Neural progenitor cell (in vitro differentiated cells): Measurements from ENCODE around the gene MYD88.

ENCODE experiments used
- EZH2 ChIP-seq: fragments of 200-600 bp; sonication (generic); IDR thresholded peaks from 2 replicates; pipeline ENCODE4 v1.6.1; 2017; ENCODE audit warnings: antibody characterized with exemption, mild to moderate bottlenecking, moderate library complexity
- TF ChIP-seq, protein P1 (sequence below): fragments of 200-600 bp; sonication (generic); IDR thresholded peaks from 2 replicates; pipeline ENCODE4 v1.5.1; 2017; ENCODE audit warnings: antibody characterized with exemption, mild to moderate bottlenecking

DNA sequence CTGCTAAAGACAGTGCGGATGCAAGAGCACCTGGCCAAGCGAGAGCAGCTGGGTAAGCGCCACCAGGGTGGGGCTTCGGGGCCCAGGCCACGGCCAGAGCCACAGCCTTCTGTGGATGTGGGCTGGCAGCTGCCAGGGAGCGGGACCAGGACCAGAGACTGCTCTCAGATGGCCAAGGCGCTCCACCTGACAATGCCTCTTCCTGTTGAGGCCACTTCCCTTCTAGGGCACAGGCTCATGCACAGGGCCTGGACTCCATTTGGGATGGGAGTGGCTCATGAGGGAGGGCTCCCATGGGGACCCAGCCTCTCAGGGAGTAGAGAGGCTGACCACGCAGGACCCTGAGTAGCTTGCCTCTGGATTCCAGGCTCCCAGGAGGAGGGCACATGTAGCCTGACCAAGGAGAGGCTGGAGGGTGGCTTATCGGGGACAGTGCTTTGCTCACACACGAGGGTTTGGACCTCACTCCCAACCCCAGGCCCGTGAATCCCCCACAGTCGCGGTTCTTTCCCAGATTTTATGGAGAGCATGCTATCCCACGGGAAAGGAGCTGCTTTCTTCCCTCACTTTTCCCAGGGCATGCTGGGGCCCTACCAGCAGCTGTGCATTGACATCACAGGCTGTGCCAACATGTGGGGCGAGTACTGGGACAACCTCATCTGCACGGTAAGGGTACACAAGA lies 26.6 kb upstream of the MYD88 start:
- TF ChIP-seq, protein P1, sequence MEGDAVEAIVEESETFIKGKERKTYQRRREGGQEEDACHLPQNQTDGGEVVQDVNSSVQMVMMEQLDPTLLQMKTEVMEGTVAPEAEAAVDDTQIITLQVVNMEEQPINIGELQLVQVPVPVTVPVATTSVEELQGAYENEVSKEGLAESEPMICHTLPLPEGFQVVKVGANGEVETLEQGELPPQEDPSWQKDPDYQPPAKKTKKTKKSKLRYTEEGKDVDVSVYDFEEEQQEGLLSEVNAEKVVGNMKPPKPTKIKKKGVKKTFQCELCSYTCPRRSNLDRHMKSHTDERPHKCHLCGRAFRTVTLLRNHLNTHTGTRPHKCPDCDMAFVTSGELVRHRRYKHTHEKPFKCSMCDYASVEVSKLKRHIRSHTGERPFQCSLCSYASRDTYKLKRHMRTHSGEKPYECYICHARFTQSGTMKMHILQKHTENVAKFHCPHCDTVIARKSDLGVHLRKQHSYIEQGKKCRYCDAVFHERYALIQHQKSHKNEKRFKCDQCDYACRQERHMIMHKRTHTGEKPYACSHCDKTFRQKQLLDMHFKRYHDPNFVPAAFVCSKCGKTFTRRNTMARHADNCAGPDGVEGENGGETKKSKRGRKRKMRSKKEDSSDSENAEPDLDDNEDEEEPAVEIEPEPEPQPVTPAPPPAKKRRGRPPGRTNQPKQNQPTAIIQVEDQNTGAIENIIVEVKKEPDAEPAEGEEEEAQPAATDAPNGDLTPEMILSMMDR, result no peak
- no peak for TF ChIP-seq EZH2
